Type B pancreatic cell (in vitro differentiated cells): Measurements from ENCODE around the gene FERMT3. TPM values are rescaled to one million over a fixed set of nuclear protein-coding genes. Genes with fewer than 3 reads are reported as not detected.

Source experiments
- DNase-seq: peaks from one replicate; pipeline ENCODE4 v3.0.0; 2021; ENCODE audit warnings: mixed read lengths; ENCODE audit not compliant: unreplicated experiment; ENCODE audit errors: extremely low spot score
- H3K27ac Mint-ChIP-seq: 2 replicates; pipeline ENCODE4 v1.8.0; 2021; ENCODE audit warnings: mild to moderate bottlenecking, mixed read lengths
- H3K27me3 Mint-ChIP-seq: 2 replicates; pipeline ENCODE4 v1.8.0; 2021; ENCODE audit warnings: mixed read lengths
- H3K36me3 Mint-ChIP-seq: 2 replicates; pipeline ENCODE4 v1.8.0; 2021; ENCODE audit warnings: mixed read lengths
- H3K4me1 Mint-ChIP-seq: one replicate; pipeline ENCODE4 v1.8.0; 2021; ENCODE audit warnings: mixed read lengths; ENCODE audit not compliant: unreplicated experiment
- H3K4me3 Mint-ChIP-seq: 2 replicates; pipeline ENCODE4 v1.8.0; 2021; ENCODE audit warnings: mild to moderate bottlenecking, mixed read lengths
- H3K9me3 Mint-ChIP-seq: 2 replicates; pipeline ENCODE4 v1.8.0; 2021; ENCODE audit warnings: mixed read lengths
- total RNA-seq: library from RNA; stranded (reverse); gene quantifications from 2 replicates; pipeline ENCODE4 v1.2.1, GENCODE V29; 2021; ENCODE audit warnings: low replicate concordance
- TF ChIP-seq, protein P1 (sequence below): fragments of 200-600 bp; sonication (generic); conservative IDR thresholded peaks from 2 replicates; pipeline ENCODE4 v1.5.0; 2021; ENCODE audit warnings: antibody characterized with exemption, mild to moderate bottlenecking

The FERMT3 gene
- total RNA-seq, 1 donor from 2014 or later: 3.5 TPM

- TF ChIP-seq, protein P1, sequence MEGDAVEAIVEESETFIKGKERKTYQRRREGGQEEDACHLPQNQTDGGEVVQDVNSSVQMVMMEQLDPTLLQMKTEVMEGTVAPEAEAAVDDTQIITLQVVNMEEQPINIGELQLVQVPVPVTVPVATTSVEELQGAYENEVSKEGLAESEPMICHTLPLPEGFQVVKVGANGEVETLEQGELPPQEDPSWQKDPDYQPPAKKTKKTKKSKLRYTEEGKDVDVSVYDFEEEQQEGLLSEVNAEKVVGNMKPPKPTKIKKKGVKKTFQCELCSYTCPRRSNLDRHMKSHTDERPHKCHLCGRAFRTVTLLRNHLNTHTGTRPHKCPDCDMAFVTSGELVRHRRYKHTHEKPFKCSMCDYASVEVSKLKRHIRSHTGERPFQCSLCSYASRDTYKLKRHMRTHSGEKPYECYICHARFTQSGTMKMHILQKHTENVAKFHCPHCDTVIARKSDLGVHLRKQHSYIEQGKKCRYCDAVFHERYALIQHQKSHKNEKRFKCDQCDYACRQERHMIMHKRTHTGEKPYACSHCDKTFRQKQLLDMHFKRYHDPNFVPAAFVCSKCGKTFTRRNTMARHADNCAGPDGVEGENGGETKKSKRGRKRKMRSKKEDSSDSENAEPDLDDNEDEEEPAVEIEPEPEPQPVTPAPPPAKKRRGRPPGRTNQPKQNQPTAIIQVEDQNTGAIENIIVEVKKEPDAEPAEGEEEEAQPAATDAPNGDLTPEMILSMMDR: no peak
- H3K27ac Mint-ChIP-seq: peak overlapping the region; percentile 83
- no peaks in the 10 kb centered on the region for H3K27me3 Mint-ChIP-seq
- peak overlapping the region; percentile 91 for H3K4me3 Mint-ChIP-seq
- H3K36me3 Mint-ChIP-seq: no peaks in the 10 kb centered on the region
- H3K9me3 Mint-ChIP-seq: no peaks in the 10 kb centered on the region
- H3K4me1 Mint-ChIP-seq: peaks cover 12% of the 10 kb centered on the region
- no peak for DNase-seq
Observed at GRCh38 chr11:64229090-64229743, 22.7 kb downstream of the FERMT3 start.

GRCh38 chr11:64229744-64230170 lies 23.2 kb downstream of the FERMT3 start:
- no peaks in the 10 kb centered on the region for H3K9me3 Mint-ChIP-seq
- no peaks in the 10 kb centered on the region for H3K36me3 Mint-ChIP-seq
- no peaks in the 10 kb centered on the region for H3K27me3 Mint-ChIP-seq
- peak overlapping the region; percentile 83 for H3K27ac Mint-ChIP-seq
- H3K4me1 Mint-ChIP-seq: peaks cover 12% of the 10 kb centered on the region
- TF ChIP-seq, protein P1: no peak
- no peak for DNase-seq
- peak overlapping the region; percentile 91 for H3K4me3 Mint-ChIP-seq

- TF ChIP-seq, protein P1: no peak
- peak; percentile 91 for DNase-seq
- peaks cover 11% of the 10 kb centered on the region for H3K4me1 Mint-ChIP-seq
- H3K4me3 Mint-ChIP-seq: peak within 1 kb of the TSS; percentile 91
- H3K9me3 Mint-ChIP-seq: no peaks in the 10 kb centered on the region
- peak within 1 kb of the TSS; percentile 83 for H3K27ac Mint-ChIP-seq
- H3K36me3 Mint-ChIP-seq: no peaks in the 10 kb centered on the region
- no peaks in the 10 kb centered on the region for H3K27me3 Mint-ChIP-seq
Observed at GRCh38 chr11:64230171-64230984, 23.9 kb downstream of the FERMT3 start, which contains the start of gene DNAJC4. TSS of gene DNAJC4 (plus strand) at chr11:64230548. CDS start at chr11:64230855, 307 bp downstream.

- DNase-seq: no peak
- Mint-ChIP-seq H3K27ac (peak overlapping the region; percentile 78), H3K36me3 (no peaks in the 10 kb centered on the region), H3K27me3 (no peaks in the 10 kb centered on the region), H3K4me1 (peaks cover 13% of the 10 kb centered on the region), H3K4me3 (peak overlapping the region; percentile 91), H3K9me3 (no peaks in the 10 kb centered on the region)
- TF ChIP-seq, protein P1: no peak
Observed at GRCh38 chr11:64230985-64231365, 24.5 kb downstream of the FERMT3 start.

DNA sequence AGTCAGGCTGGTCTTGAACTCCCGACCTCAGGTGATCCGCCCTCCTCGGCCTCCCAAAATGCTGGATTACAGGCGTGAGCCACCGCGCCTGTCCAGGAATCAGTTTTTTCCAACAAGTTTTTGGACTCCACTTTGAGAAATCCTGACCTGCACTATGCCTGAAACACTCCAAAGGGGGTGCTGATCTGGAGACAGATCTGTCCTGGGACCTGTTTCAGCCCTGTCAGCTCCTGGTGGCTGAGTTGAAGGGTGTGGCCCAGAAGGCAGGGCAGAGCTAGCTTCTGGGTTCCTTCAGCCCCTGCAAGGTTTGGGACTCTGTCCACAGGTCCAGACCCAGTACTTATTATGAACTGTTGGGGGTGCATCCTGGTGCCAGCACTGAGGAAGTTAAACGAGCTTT lies 25.0 kb downstream of the FERMT3 start:
- H3K4me1 Mint-ChIP-seq: peaks cover 13% of the 10 kb centered on the region

More for the DNA sequence above, 25.0 kb downstream of the FERMT3 start:
- TF ChIP-seq, protein P1: no peak
- Mint-ChIP-seq H3K4me3 (peak overlapping the region; percentile 80), H3K36me3 (no peaks in the 10 kb centered on the region), H3K27ac (no peak overlapping the region), H3K9me3 (no peaks in the 10 kb centered on the region), H3K27me3 (no peaks in the 10 kb centered on the region)
- no peak for DNase-seq
